Breast epithelium (tissue), 3 donors: ENCODE data around the gene SPACDR.

Experiments used
- POLR2AphosphoS5 ChIP-seq, 3 donors: sonication (generic); formaldehyde crosslinking; IDR thresholded peaks; one replicate each; pipeline ENCODE4 v1.6.1; 2017; ENCODE audit warnings: antibody characterized with exemption in 3 of 3
- TF ChIP-seq, protein P1 (sequence below), 3 donors: fragments of 450-650 bp; IDR thresholded peaks; one replicate each; pipeline ENCODE4 v1.5.1; 2016 to 2017; ENCODE audit warnings: antibody characterized with exemption in 3 of 3, mild to moderate bottlenecking in 3 of 3, moderate library complexity in 3 of 3

DNA sequence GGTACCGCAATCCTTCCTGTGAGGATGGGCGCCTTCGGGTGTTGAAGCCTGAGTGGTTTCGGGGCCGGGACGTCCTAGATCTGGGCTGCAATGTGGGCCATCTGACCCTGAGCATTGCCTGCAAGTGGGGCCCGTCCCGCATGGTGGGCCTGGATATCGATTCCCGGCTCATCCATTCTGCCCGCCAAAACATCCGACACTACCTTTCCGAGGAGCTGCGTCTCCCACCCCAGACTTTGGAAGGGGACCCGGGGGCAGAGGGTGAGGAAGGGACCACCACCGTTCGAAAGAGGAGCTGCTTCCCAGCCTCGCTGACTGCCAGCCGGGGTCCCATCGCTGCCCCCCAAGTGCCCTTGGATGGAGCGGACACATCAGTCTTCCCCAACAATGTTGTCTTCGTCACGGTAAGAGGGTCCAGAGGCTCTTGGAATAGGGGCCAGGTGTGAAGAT is 32.7 kb downstream of the SPACDR start:
- TF ChIP-seq, protein P1, sequence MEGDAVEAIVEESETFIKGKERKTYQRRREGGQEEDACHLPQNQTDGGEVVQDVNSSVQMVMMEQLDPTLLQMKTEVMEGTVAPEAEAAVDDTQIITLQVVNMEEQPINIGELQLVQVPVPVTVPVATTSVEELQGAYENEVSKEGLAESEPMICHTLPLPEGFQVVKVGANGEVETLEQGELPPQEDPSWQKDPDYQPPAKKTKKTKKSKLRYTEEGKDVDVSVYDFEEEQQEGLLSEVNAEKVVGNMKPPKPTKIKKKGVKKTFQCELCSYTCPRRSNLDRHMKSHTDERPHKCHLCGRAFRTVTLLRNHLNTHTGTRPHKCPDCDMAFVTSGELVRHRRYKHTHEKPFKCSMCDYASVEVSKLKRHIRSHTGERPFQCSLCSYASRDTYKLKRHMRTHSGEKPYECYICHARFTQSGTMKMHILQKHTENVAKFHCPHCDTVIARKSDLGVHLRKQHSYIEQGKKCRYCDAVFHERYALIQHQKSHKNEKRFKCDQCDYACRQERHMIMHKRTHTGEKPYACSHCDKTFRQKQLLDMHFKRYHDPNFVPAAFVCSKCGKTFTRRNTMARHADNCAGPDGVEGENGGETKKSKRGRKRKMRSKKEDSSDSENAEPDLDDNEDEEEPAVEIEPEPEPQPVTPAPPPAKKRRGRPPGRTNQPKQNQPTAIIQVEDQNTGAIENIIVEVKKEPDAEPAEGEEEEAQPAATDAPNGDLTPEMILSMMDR (IDR thresholded peaks at IDR 0.05): no peak
- no peak for TF ChIP-seq POLR2AphosphoS5 (IDR thresholded peaks at IDR 0.05)
